ENCODE results near the gene IRF2BP1. TPM values are rescaled to one million over a fixed set of nuclear protein-coding genes. Genes with fewer than 3 reads are reported as not detected.

The IRF2BP1 gene
- polyA plus RNA-seq, 2 of the 4 experiments (the other 2 are of a cell fraction), result 10.9 to 23.1 TPM

DNA sequence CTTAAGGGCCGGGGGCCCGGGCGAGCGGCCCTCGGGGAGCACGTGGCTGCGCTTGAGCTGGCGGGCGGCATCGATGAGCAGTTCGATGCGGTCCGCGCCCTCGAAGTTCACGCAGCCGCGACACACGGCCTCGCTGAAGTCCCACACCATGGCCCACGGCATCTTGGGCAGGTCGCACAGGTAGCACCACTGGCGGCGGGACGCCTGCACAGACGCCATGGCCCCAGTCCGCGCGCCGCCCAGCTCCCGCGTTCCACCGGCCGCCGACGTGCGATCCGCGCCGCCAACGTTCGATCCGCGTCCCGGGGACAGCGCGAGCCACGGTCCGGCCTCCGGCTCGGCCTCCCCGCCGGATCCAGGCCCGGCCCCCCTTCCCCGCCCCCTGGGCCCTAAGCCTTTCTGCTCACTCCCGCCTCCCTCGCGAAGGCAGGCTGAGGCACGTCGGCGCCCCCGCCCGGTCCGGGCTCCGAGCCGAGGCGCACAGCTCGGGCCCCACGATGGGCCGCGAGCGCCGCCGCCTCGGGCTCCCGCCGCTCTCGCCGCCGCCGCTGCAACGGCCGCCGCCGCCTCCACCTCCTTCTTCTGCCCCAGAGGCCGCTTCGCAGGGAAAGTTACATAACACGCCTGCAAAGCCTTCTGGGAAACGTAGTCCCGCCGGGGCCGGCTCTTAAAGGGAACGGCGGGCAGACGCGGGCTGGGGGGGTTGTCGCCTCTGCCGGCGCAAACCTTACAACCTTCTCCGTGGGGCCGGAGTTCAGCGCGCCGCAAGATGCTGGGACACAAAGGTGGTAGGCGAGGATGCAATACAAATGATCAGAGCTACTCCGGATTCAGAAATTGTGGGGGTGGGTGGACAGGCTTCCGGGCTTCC lies at the start of gene IRF2BP1 (continued):
- no peak for TF ChIP-seq FOSL2 (IDR thresholded peaks at IDR 0.05)
- TF ChIP-seq FOSL2 (CRISPR knock-in tag; IDR thresholded peaks at IDR 0.05), result no peak
- TF ChIP-seq ESRRA (IDR thresholded peaks at IDR 0.05; ENCODE audit: borderline replicate concordance, low read length), result no peak
- TF ChIP-seq RAD21 (conservative IDR thresholded peaks at IDR 0.05 in 1 of 2, IDR thresholded peaks at IDR 0.05 in 1 of 2), result no peak
- TF ChIP-seq ZNF302 (CRISPR knock-in tag; IDR thresholded peaks at IDR 0.05), result no peak
- TF ChIP-seq, protein P1, sequence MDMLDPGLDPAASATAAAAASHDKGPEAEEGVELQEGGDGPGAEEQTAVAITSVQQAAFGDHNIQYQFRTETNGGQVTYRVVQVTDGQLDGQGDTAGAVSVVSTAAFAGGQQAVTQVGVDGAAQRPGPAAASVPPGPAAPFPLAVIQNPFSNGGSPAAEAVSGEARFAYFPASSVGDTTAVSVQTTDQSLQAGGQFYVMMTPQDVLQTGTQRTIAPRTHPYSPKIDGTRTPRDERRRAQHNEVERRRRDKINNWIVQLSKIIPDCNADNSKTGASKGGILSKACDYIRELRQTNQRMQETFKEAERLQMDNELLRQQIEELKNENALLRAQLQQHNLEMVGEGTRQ (IDR thresholded peaks at IDR 0.05), result no peak
- TF ChIP-seq POLR2AphosphoS2 (conservative IDR thresholded peaks at IDR 0.05; ENCODE audit: low read length), result no peak
- TF ChIP-seq, protein P2, sequence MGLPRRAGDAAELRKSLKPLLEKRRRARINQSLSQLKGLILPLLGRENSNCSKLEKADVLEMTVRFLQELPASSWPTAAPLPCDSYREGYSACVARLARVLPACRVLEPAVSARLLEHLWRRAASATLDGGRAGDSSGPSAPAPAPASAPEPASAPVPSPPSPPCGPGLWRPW (IDR thresholded peaks at IDR 0.05), result no peak
- no peak for TF ChIP-seq HOXA7 (CRISPR knock-in tag; IDR thresholded peaks at IDR 0.05)
- TF ChIP-seq EHF (CRISPR knock-in tag; IDR thresholded peaks at IDR 0.05), result no peak
- no peak for TF ChIP-seq BHLHE40 (IDR thresholded peaks at IDR 0.05; ENCODE audit: low read depth, low read length)
- TF ChIP-seq MAZ (IDR thresholded peaks at IDR 0.05; ENCODE audit: borderline replicate concordance, low read depth, low read length), result 0 out of 2 replicates have a peak, but pooled peaks have one; percentile 61
- no peak for TF ChIP-seq NR3C1 (IDR thresholded peaks at IDR 0.05)
- no peak for TF ChIP-seq HOXB5 (CRISPR knock-in tag; IDR thresholded peaks at IDR 0.05)
- no peak for TF ChIP-seq EHMT2 (IDR thresholded peaks at IDR 0.05; ENCODE audit: low read depth)
- TF ChIP-seq, protein P3, sequence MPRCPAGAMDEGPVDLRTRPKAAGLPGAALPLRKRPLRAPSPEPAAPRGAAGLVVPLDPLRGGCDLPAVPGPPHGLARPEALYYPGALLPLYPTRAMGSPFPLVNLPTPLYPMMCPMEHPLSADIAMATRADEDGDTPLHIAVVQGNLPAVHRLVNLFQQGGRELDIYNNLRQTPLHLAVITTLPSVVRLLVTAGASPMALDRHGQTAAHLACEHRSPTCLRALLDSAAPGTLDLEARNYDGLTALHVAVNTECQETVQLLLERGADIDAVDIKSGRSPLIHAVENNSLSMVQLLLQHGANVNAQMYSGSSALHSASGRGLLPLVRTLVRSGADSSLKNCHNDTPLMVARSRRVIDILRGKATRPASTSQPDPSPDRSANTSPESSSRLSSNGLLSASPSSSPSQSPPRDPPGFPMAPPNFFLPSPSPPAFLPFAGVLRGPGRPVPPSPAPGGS (IDR thresholded peaks at IDR 0.05), result peak; percentile 65; the same call in 1 of the 3 replicates
- no peak for TF ChIP-seq RARB (CRISPR knock-in tag; IDR thresholded peaks at IDR 0.05)
- TF ChIP-seq CHD2 (IDR thresholded peaks at IDR 0.05; ENCODE audit: low read length, partially characterized antibody), result no peak
- peak; percentile 3; the same call in 1 of the 3 replicates for TF ChIP-seq SMC3 (IDR thresholded peaks at IDR 0.05)
- no peak for TF ChIP-seq ZFP36 (IDR thresholded peaks at IDR 0.05; ENCODE audit: borderline replicate concordance, partially characterized antibody)
- no peak; the same call in 1 of the 2 replicates for TF ChIP-seq MYC (IDR thresholded peaks at IDR 0.05; ENCODE audit: borderline replicate concordance, low read length)
- TF ChIP-seq, protein P4, sequence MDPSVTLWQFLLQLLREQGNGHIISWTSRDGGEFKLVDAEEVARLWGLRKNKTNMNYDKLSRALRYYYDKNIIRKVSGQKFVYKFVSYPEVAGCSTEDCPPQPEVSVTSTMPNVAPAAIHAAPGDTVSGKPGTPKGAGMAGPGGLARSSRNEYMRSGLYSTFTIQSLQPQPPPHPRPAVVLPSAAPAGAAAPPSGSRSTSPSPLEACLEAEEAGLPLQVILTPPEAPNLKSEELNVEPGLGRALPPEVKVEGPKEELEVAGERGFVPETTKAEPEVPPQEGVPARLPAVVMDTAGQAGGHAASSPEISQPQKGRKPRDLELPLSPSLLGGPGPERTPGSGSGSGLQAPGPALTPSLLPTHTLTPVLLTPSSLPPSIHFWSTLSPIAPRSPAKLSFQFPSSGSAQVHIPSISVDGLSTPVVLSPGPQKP (IDR thresholded peaks at IDR 0.05; ENCODE audit: low read depth, low read length), result no peak
- TF ChIP-seq ZSCAN20 (CRISPR knock-in tag; IDR thresholded peaks at IDR 0.05), result no peak
- TF ChIP-seq CBX8 (IDR thresholded peaks at IDR 0.05), result no peak
- TF ChIP-seq RNF2 (IDR thresholded peaks at IDR 0.05; ENCODE audit: borderline replicate concordance, low read depth), result no peak
- TF ChIP-seq JUN (IDR thresholded peaks at IDR 0.05), result peak; percentile 51 to 57; a peak in 3 of 5 replicates
- TF ChIP-seq ZC3H11A (IDR thresholded peaks at IDR 0.05), result no peak
- TF ChIP-seq, protein P5, sequence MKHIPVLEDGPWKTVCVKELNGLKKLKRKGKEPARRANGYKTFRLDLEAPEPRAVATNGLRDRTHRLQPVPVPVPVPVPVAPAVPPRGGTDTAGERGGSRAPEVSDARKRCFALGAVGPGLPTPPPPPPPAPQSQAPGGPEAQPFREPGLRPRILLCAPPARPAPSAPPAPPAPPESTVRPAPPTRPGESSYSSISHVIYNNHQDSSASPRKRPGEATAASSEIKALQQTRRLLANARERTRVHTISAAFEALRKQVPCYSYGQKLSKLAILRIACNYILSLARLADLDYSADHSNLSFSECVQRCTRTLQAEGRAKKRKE (CRISPR knock-in tag; IDR thresholded peaks at IDR 0.05; ENCODE audit: low read depth), result peak; percentile 31; the same call in 1 of the 2 replicates
- TF ChIP-seq POLR2A (IDR thresholded peaks at IDR 0.05; ENCODE audit: low read length), result peak; percentile 52
- peak; percentile 44; the same call in 1 of the 2 replicates for TF ChIP-seq RFX5 (IDR thresholded peaks at IDR 0.05)
- TF ChIP-seq HOXB13 (CRISPR knock-in tag; IDR thresholded peaks at IDR 0.05; ENCODE audit: low read depth), result no peak; the same call in 1 of the 2 replicates

All from A549 (cell line).